Adrenal gland (tissue), 12 donors: ENCODE measurements around the gene HID1. TPM values are rescaled to one million over a fixed set of nuclear protein-coding genes. Genes with fewer than 3 reads are reported as not detected.
"Not testable (repeated sequence)": the region's sequence is repeated elsewhere in the genome, so short reads cannot be mapped to it uniquely, and the experiment has no call there.

ENCODE experiments used
- DNase-seq, 7 donors: peaks; one replicate each; pipeline ENCODE4 v3.0.0-alpha.2; 2019 to 2020
- H3K27ac ChIP-seq, 5 donors: fragments of 200-600 bp; sonication (generic) in 4 of 5; 1 replicate in 3 of 5; 2 replicates in 2 of 5; pipeline versions ENCODE4 v1.5.1 to v1.8.0; 2016 to 2020; ENCODE audit warnings: mild to moderate bottlenecking in 1 of 5
- H3K27me3 ChIP-seq: fragments of 200-600 bp; 2 replicates; pipeline ENCODE4 v1.8.0; 2021
- H3K36me3 ChIP-seq, 2 donors: fragments of 200-600 bp; replicated peaks in 1 of 2; 1 replicate in 1 of 2; 2 replicates in 1 of 2; pipeline versions ENCODE4 v1.5.1 to v1.8.0; 2018 to 2022
- H3K4me1 ChIP-seq, 2 donors: fragments of 200-600 bp; replicated peaks in 1 of 2; 1 replicate in 1 of 2; 2 replicates in 1 of 2; pipeline versions ENCODE4 v1.5.1 to v1.8.0; 2018 to 2021
- H3K4me3 ChIP-seq, 4 donors: fragments of 200-600 bp; sonication (generic) in 3 of 4; one replicate each; pipeline ENCODE4 v1.5.1; 2016 to 2018
- H3K9me3 ChIP-seq, 3 donors: fragments of 200-600 bp; sonication (generic) in 1 of 3; replicated peaks in 1 of 3; 1 replicate in 2 of 3; 2 replicates in 1 of 3; pipeline versions ENCODE4 v1.5.1 to v1.8.0; 2016 to 2021
- CTCF ChIP-seq, 6 experiments: fragments of 450-650 bp in 4 of 6; fragments of 200-600 bp in 2 of 6; sonication (generic) in 1 of 6; IDR thresholded peaks; 1 replicate in 5 of 6; 2 replicates in 1 of 6; pipeline versions ENCODE4 v1.5.1 to v1.8.0; 2016 to 2021; ENCODE audit warnings: antibody characterized with exemption in 6 of 6, mild to moderate bottlenecking in 2 of 6, moderate library complexity in 1 of 6
- POLR2A ChIP-seq, 2 donors: fragments of 450-650 bp; IDR thresholded peaks; one replicate each; pipeline ENCODE4 v1.6.1; 2017; ENCODE audit warnings: antibody characterized with exemption in 2 of 2, mild to moderate bottlenecking in 2 of 2, moderate library complexity in 1 of 2
- WGBS, 4 donors: extraction: QIAGEN DNeasy Blood & Tissue Kit in 2 of 4; methylation state at CpG; one replicate each; pipeline versions ENCODE4 v1.1.5 to v1.1.7; 2013 to 2017; 5-methylcytosine and 5-hydroxymethylcytosine counted together
- intact Hi-C, 2 donors: fragments of 100-400 bp; cut with DNase I; formaldehyde crosslinking; loops; one replicate each; pipeline versions ENCODE4 v1.14.1 to v1.15.0; 2022 to 2023
- polyA plus RNA-seq, 3 donors: library from polyadenylated mRNA; stranded (reverse); fragments of 200-250 nt in 2 of 3; fragments of 350-450 nt in 1 of 3; fragmentation: Illumina TruSeq in 1 of 3; extraction: RNeasy Lipid Tissue Mini Kit (QIAGEN cat#74804) in 1 of 3; gene quantifications; one replicate each; pipeline ENCODE4 v1.2.3, GENCODE V29; 2013 to 2014
- total RNA-seq, 9 donors: library from RNA; depleted of rRNA in 4 of 9; stranded (reverse); fragments of >200 nt in 4 of 9; fragments of 120-200 nt in 1 of 9; fragmentation: NEBNext Ultra II Directional in 1 of 9; extraction: Animal tissue kit (Norgen Biotek cat#: 25700) in 1 of 9; gene quantifications; one replicate each; pipeline versions ENCODE4 v1.1.0 to v1.2.4, GENCODE V29; 2013 to 2023
- donor health status: healthy with polysubstance abuse.
- donor health status: Bipolar disorder and iron deficiency.
- donor health status: DM: yes; HTN: yes; CAD: no.
- donor health status: DM: no; HTN: no; CAD: no.
- donor health status: DM: no; HTN: no; CAD: no.
- donor health status: DM: yes; HTN: yes; CAD: no.

HID1 gene
- total and polyA plus RNA-seq, 12 donors, result 2.8 to 42.6 (median 8.3) TPM

GRCh38 chr17:74907012-74907411 lies 65.5 kb downstream of the HID1 start:
- intact Hi-C loops, result no loop called here
- TF ChIP-seq CTCF (IDR thresholded peaks at IDR 0.05) (no peak), POLR2A (IDR thresholded peaks at IDR 0.05) (no peak)
- no peak overlapping the region for H3K27ac ChIP-seq
- DNase-seq, result no peak
- 93 to 99% (median 95%) methylated on average over 22 to 34 of the region's 34 CpGs for WGBS, 4 donors
- no peaks in the 10 kb centered on the region for H3K4me1 ChIP-seq
- H3K27me3 ChIP-seq, result no peaks in the 10 kb centered on the region
- H3K9me3 ChIP-seq, result no peaks in the 10 kb centered on the region
- H3K36me3 ChIP-seq, result no peaks in the 10 kb centered on the region
- H3K4me3 ChIP-seq, result no peak overlapping the region

- H3K36me3 ChIP-seq, H3K27me3 ChIP-seq, intact Hi-C loops, H3K9me3 ChIP-seq, H3K27ac ChIP-seq, DNase-seq, H3K4me3 ChIP-seq, H3K4me1 ChIP-seq: not testable (repeated sequence)
- 56 to 75% (median 69%) methylated on average over 6 of the region's 6 CpGs for WGBS, 4 donors
These were observed 66.3 kb downstream of the HID1 start for GRCh38 chr17:74906214-74906793.

- H3K9me3 ChIP-seq, result no peaks in the 10 kb centered on the region
- H3K4me3 ChIP-seq, result no peak overlapping the region
- H3K27me3 ChIP-seq, result no peaks in the 10 kb centered on the region
- intact Hi-C loops, result no loop called here
- no peak overlapping the region for H3K27ac ChIP-seq
- TF ChIP-seq CTCF (IDR thresholded peaks at IDR 0.05), result no peak
- DNase-seq, result no peak
- no peaks in the 10 kb centered on the region for H3K4me1 ChIP-seq
- WGBS, 4 donors, result 64 to 80% (median 71%) methylated on average over 6 to 7 of the region's 7 CpGs
- H3K36me3 ChIP-seq, result no peaks in the 10 kb centered on the region
These were observed 67.7 kb downstream of the HID1 start for GRCh38 chr17:74904687-74905409.

GRCh38 chr17:74903671-74904070 lies 68.9 kb downstream of the HID1 start:
- DNase-seq, result no peak
- WGBS, 4 donors, result 71 to 82% (median 78%) methylated on average over 6 of the region's 6 CpGs
- Histone ChIP-seq H3K4me1 (no peaks in the 10 kb centered on the region), H3K27ac (no peak overlapping the region), H3K36me3 (no peaks in the 10 kb centered on the region), H3K9me3 (no peaks in the 10 kb centered on the region), H3K4me3 (no peak overlapping the region), H3K27me3 (no peaks in the 10 kb centered on the region)
- TF ChIP-seq POLR2A (IDR thresholded peaks at IDR 0.05), result no peak
- no peak for TF ChIP-seq CTCF (IDR thresholded peaks at IDR 0.05)
- intact Hi-C loops, result no loop called here

GRCh38 chr17:74903034-74903433 lies 69.5 kb downstream of the HID1 start:
- WGBS, 4 donors, result 86 to 91% (median 88%) methylated on average over 9 of the region's 9 CpGs
- no peaks in the 10 kb centered on the region for H3K27me3 ChIP-seq
- no peak for TF ChIP-seq CTCF (IDR thresholded peaks at IDR 0.05)
- no peak for TF ChIP-seq POLR2A (IDR thresholded peaks at IDR 0.05)
- H3K4me1 ChIP-seq, result no peaks in the 10 kb centered on the region
- intact Hi-C loops, result no loop called here
- no peaks in the 10 kb centered on the region for H3K36me3 ChIP-seq
- no peak for DNase-seq
- no peaks in the 10 kb centered on the region for H3K9me3 ChIP-seq
- H3K27ac ChIP-seq, result no peak overlapping the region
- H3K4me3 ChIP-seq, result no peak overlapping the region
